OCI-LY7 (cell line): ENCODE data around the gene PKLR.

Source experiments
- CTCF ChIP-seq: fragments of 200-600 bp; sonication (generic); conservative IDR thresholded peaks from 2 replicates; pipeline ENCODE4 v1.5.1; 2014; ENCODE audit warnings: mild to moderate bottlenecking, antibody characterized with exemption, low read length, moderate library complexity, mixed read lengths
- EZH2phosphoT487 ChIP-seq: fragments of 200-600 bp; sonication (generic); IDR thresholded peaks from 2 replicates; pipeline ENCODE4 v1.6.1; 2018; ENCODE audit warnings: low read depth, borderline replicate concordance, mild to moderate bottlenecking, mixed run types, antibody characterized with exemption, low read length, moderate library complexity, mixed read lengths

- TF ChIP-seq CTCF = peak; percentile 24; the same call in 1 of the 2 replicates
- TF ChIP-seq EZH2phosphoT487 = no peak
These were observed 48.0 kb downstream of the PKLR start for GRCh38 chr1:155253208-155253607.
